ENCODE data around the gene TTC28. TPM values are rescaled to one million over a fixed set of nuclear protein-coding genes. Genes with fewer than 3 reads are reported as not detected.

TTC28 gene
- total RNA-seq, 1 experiment from 2014 or later: 0.12 TPM

DNA sequence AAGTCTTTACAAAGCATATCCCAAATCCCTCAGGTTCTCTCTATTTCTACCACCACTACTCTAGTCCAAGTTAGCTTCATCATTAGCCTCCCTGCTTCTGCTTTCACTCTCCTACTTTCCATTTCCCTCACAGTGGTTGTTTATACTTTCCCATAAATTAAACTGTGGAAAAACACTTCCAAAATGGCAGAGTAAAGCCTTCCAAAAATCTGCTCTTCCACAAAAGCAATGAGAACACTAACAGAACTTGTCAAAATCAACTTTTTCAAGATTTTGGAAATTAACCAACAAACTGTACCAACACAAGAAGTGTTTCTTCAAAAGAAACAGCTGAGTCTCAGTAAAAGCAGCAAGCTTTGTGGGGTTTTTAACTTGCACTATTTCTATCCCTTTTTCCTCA is 71.8 kb downstream of the TTC28 start (continued):
- TF ChIP-seq, protein P1, sequence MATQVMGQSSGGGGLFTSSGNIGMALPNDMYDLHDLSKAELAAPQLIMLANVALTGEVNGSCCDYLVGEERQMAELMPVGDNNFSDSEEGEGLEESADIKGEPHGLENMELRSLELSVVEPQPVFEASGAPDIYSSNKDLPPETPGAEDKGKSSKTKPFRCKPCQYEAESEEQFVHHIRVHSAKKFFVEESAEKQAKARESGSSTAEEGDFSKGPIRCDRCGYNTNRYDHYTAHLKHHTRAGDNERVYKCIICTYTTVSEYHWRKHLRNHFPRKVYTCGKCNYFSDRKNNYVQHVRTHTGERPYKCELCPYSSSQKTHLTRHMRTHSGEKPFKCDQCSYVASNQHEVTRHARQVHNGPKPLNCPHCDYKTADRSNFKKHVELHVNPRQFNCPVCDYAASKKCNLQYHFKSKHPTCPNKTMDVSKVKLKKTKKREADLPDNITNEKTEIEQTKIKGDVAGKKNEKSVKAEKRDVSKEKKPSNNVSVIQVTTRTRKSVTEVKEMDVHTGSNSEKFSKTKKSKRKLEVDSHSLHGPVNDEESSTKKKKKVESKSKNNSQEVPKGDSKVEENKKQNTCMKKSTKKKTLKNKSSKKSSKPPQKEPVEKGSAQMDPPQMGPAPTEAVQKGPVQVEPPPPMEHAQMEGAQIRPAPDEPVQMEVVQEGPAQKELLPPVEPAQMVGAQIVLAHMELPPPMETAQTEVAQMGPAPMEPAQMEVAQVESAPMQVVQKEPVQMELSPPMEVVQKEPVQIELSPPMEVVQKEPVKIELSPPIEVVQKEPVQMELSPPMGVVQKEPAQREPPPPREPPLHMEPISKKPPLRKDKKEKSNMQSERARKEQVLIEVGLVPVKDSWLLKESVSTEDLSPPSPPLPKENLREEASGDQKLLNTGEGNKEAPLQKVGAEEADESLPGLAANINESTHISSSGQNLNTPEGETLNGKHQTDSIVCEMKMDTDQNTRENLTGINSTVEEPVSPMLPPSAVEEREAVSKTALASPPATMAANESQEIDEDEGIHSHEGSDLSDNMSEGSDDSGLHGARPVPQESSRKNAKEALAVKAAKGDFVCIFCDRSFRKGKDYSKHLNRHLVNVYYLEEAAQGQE (IDR thresholded peaks at IDR 0.05; ENCODE audit: low read depth): no peak
- TF ChIP-seq JUND (IDR thresholded peaks at IDR 0.05) (no peak), CBX3 (IDR thresholded peaks at IDR 0.05; ENCODE audit: low read depth) (no peak), ZFX (IDR thresholded peaks at IDR 0.05) (no peak), ZNF274 (IDR thresholded peaks at IDR 0.05; ENCODE audit: low read depth, low read length) (no peak), RAD21 (IDR thresholded peaks at IDR 0.05; ENCODE audit: low read depth) (no peak)
- TF ChIP-seq, protein P2, sequence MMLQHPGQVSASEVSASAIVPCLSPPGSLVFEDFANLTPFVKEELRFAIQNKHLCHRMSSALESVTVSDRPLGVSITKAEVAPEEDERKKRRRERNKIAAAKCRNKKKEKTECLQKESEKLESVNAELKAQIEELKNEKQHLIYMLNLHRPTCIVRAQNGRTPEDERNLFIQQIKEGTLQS (IDR thresholded peaks at IDR 0.05): no peak

DNA sequence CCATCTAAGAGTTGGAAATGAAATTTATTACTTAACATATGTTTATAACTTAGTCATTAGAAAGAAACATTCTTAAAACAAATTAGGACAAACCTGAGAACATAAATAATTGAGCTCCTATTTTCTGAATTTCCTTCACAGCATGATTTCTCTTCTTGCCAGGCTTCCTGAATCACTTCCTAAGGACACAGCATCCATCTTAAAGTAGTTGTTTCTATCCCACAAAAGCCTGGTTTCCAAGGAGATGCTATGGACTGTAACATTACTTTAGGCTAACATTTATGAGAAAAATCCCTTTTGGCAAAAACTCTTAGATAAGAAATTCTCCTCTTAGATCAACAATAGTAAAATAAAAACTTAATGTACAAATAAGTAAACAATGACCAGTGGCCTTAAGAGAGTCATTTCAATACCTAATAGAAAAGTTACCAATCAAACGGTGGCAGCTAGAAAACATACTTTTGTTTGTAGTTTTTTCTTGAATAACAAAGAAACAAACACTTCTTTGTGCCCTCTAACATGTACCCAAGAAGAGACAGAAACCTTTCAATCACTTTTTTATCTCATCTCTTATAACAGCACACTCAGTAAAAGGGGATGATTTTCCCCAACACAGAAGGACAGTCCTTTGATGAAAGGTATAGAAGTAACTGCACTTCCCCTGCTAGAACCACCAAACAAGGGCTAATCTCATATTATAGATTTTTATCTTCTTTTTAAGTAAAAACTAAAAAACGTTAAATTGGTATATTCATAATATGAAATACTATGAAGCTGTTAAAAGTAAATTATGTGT is 74.5 kb downstream of the TTC28 start:
- no peaks in the 10 kb centered on the region for H3K4me1 ChIP-seq (ENCODE audit: control insufficient read depth in 1 of 2, insufficient read depth in 2 of 2, low read length in 2 of 2)
- ATAC-seq: no peak
- no peaks in the 10 kb centered on the region for H3K9me3 ChIP-seq (ENCODE audit: control insufficient read depth in 1 of 2, insufficient read depth in 1 of 2, low read depth in 1 of 2, low read length in 2 of 2)
- no TSS peak for BruUV-seq (replicated peaks)
- RAD21 ChIA-PET (ENCODE audit: low non-redundant PET in 1 of 2, low total read pairs in 2 of 2, uncharacterized antibody in 2 of 2, unreplicated experiment in 2 of 2): no interaction called here
- no peaks in the 10 kb centered on the region for H4K20me1 ChIP-seq (ENCODE audit: insufficient read depth)
- no peak overlapping the region for H3K27ac ChIP-seq (ENCODE audit: low read depth, low read length)
- no peak overlapping the region for H3K9ac ChIP-seq (ENCODE audit: low read length)
- no peaks in the 10 kb centered on the region for H3K36me3 ChIP-seq (ENCODE audit: control insufficient read depth in 1 of 2, insufficient read depth in 2 of 2, low read length in 2 of 2)
- H3K9me2 ChIP-seq (ENCODE audit: insufficient read depth): no peaks in the 10 kb centered on the region
- no peak overlapping the region for H2AFZ ChIP-seq (ENCODE audit: low read depth, low read length, poor library complexity, severe bottlenecking)
- no peak for TF ChIP-seq SRF (IDR thresholded peaks at IDR 0.05; ENCODE audit: low read depth)
- TF ChIP-seq, protein P2 (IDR thresholded peaks at IDR 0.05): no peak
- no peak for TF ChIP-seq JUND (IDR thresholded peaks at IDR 0.05)
- no peak for TF ChIP-seq ZFX (IDR thresholded peaks at IDR 0.05)
- TF ChIP-seq FOSL1 (IDR thresholded peaks at IDR 0.05; ENCODE audit: low read depth): no peak
- TF ChIP-seq POLR2A (IDR thresholded peaks at IDR 0.05; ENCODE audit: borderline replicate concordance, extremely low read depth, insufficient read depth, insufficient read length): no peak
- TF ChIP-seq, protein P3, sequence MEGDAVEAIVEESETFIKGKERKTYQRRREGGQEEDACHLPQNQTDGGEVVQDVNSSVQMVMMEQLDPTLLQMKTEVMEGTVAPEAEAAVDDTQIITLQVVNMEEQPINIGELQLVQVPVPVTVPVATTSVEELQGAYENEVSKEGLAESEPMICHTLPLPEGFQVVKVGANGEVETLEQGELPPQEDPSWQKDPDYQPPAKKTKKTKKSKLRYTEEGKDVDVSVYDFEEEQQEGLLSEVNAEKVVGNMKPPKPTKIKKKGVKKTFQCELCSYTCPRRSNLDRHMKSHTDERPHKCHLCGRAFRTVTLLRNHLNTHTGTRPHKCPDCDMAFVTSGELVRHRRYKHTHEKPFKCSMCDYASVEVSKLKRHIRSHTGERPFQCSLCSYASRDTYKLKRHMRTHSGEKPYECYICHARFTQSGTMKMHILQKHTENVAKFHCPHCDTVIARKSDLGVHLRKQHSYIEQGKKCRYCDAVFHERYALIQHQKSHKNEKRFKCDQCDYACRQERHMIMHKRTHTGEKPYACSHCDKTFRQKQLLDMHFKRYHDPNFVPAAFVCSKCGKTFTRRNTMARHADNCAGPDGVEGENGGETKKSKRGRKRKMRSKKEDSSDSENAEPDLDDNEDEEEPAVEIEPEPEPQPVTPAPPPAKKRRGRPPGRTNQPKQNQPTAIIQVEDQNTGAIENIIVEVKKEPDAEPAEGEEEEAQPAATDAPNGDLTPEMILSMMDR (IDR thresholded peaks at IDR 0.05 in 2 of 3, conservative IDR thresholded peaks at IDR 0.05 in 1 of 3; ENCODE audit: borderline replicate concordance in 1 of 3, insufficient read depth in 1 of 3, low read depth in 2 of 3, low read length in 2 of 3): no peak
- TF ChIP-seq POLR2AphosphoS5 (IDR thresholded peaks at IDR 0.05; ENCODE audit: low read depth, low read length): no peak
- no peak for TF ChIP-seq SP1 (IDR thresholded peaks at IDR 0.05; ENCODE audit: low read depth)
- TF ChIP-seq CBX3 (IDR thresholded peaks at IDR 0.05; ENCODE audit: low read depth): no peak
- no peak for TF ChIP-seq EZH2 (IDR thresholded peaks at IDR 0.05)
- intact Hi-C loops (cut with micrococcal nuclease): no loop called here
- H3K27me3 ChIP-seq (ENCODE audit: insufficient read depth, low read length): no peaks in the 10 kb centered on the region
- no peak for DNase-seq (ENCODE audit: low read depth, low spot score)
- CTCF ChIA-PET: interaction anchor here (1.1 kb wide), 1 partner anchor 435 kb away, joined by 4 read pairs; no protein-coding TSS in a partner anchor
- no peak overlapping the region for H3K4me3 ChIP-seq (replicated peaks in 1 of 2; ENCODE audit: low read depth in 1 of 2, low read length in 2 of 2)
- H3K79me2 ChIP-seq (ENCODE audit: insufficient read depth, low read length): no peaks in the 10 kb centered on the region
- POLR2A ChIA-PET: no interaction called here
- no peak overlapping the region for H3K4me2 ChIP-seq (ENCODE audit: low read length)
